Neural cell (in vitro differentiated cells): Measurements from ENCODE around the gene BRI3BP. TPM values are rescaled to one million over a fixed set of nuclear protein-coding genes. Genes with fewer than 3 reads are reported as not detected.

ENCODE experiments used
- H2AFZ ChIP-seq: fragments of 200-600, 300-800 bp; sonication (generic), shearing (Covaris generic); 2 replicates; pipeline ENCODE4 v1.6.0; 2014; ENCODE audit warnings: low read depth, mild to moderate bottlenecking, antibody characterized with exemption, low read length, moderate library complexity
- H3F3A ChIP-seq: fragments of 200-600 bp; shearing (Covaris generic); 2 replicates; pipeline ENCODE4 v1.6.1; 2016; ENCODE audit warnings: mild to moderate bottlenecking, moderate library complexity, mixed read lengths, antibody characterized with exemption, low read length; ENCODE audit not compliant: insufficient read depth, poor library complexity, severe bottlenecking
- H3K27ac ChIP-seq: fragments of 200-600, 300-800 bp; sonication (generic), shearing (Covaris generic); 2 replicates; pipeline ENCODE4 v1.5.1; 2014; ENCODE audit warnings: mild to moderate bottlenecking, low read length, moderate library complexity
- H3K27me3 ChIP-seq: fragments of 300-800, 200-600 bp; sonication (generic), shearing (Covaris generic); 2 replicates; pipeline ENCODE4 v1.6.0; 2014; ENCODE audit warnings: mild to moderate bottlenecking, low read depth, low read length, moderate library complexity; ENCODE audit not compliant: insufficient read depth
- H3K36me3 ChIP-seq: fragments of 300-800, 200-600 bp; sonication (generic), shearing (Covaris generic); 2 replicates; pipeline ENCODE4 v1.5.1; 2014; ENCODE audit warnings: mild to moderate bottlenecking, antibody characterized with exemption, low read length, moderate library complexity; ENCODE audit not compliant: insufficient read depth
- H3K4me2 ChIP-seq: fragments of 300-800, 200-600 bp; sonication (generic), shearing (Covaris generic); 2 replicates; pipeline ENCODE4 v1.6.0; 2014; ENCODE audit warnings: mild to moderate bottlenecking, low read length
- H3K4me3 ChIP-seq: fragments of 300-800, 200-600 bp; sonication (generic), shearing (Covaris generic); 2 replicates; pipeline ENCODE4 v1.5.1; 2014; ENCODE audit warnings: mild to moderate bottlenecking, low read length, moderate library complexity
- H3K79me2 ChIP-seq: fragments of 200-600 bp; shearing (Covaris generic); replicated peaks from 2 replicates; pipeline ENCODE4 v1.6.0; 2014; ENCODE audit warnings: mild to moderate bottlenecking, low read length, moderate library complexity; ENCODE audit not compliant: insufficient read depth
- H3K9ac ChIP-seq: fragments of 300-800, 200-600 bp; sonication (generic), shearing (Covaris generic); 2 replicates; pipeline ENCODE4 v1.6.1; 2016; ENCODE audit warnings: mild to moderate bottlenecking, low read length, mixed read lengths
- H3K9me2 ChIP-seq: fragments of 200-600 bp; shearing (Covaris generic); 2 replicates; pipeline ENCODE4 v1.6.1; 2016; ENCODE audit warnings: mild to moderate bottlenecking, low read length, mixed read lengths; ENCODE audit not compliant: insufficient read depth
- H3K9me3 ChIP-seq: fragments of 200-600, 300-800 bp; sonication (generic), shearing (Covaris generic); 2 replicates; pipeline ENCODE4 v1.6.1; 2016; ENCODE audit warnings: mild to moderate bottlenecking, mixed run types, low read length, moderate library complexity, mixed read lengths
- H4K20me1 ChIP-seq: fragments of 200-600 bp; shearing (Covaris generic); 2 replicates; pipeline ENCODE4 v1.6.1; 2016; ENCODE audit warnings: mild to moderate bottlenecking, mixed run types; ENCODE audit not compliant: insufficient read depth
- EP300 ChIP-seq: fragments of 450-650 bp; conservative IDR thresholded peaks from 2 replicates; pipeline ENCODE4 v1.6.1; 2014; ENCODE audit warnings: antibody characterized with exemption, mild to moderate bottlenecking, moderate library complexity; ENCODE audit not compliant: poor library complexity, severe bottlenecking
- EZH2 ChIP-seq: fragments of 200-600, 300-800 bp; shearing (Covaris generic), sonication (generic); IDR thresholded peaks from 2 replicates; pipeline ENCODE4 v1.6.1; 2014; ENCODE audit warnings: antibody characterized with exemption, low read length, borderline replicate concordance, mild to moderate bottlenecking; ENCODE audit not compliant: insufficient read depth, poor library complexity, severe bottlenecking
- RAD21 ChIP-seq: fragments of 450-650 bp; conservative IDR thresholded peaks from 2 replicates; pipeline ENCODE4 v1.6.1; 2014; ENCODE audit warnings: antibody characterized with exemption, mild to moderate bottlenecking, moderate library complexity
- SMC3 ChIP-seq: fragments of 450-650 bp; conservative IDR thresholded peaks from 2 replicates; pipeline ENCODE4 v1.6.1; 2014; ENCODE audit warnings: antibody characterized with exemption, mild to moderate bottlenecking, moderate library complexity; ENCODE audit not compliant: poor library complexity
- TAF1 ChIP-seq: IDR thresholded peaks from 2 replicates; pipeline ENCODE4 v1.6.1; 2012; ENCODE audit warnings: low read depth
- polyA plus RNA-seq: library from polyadenylated mRNA; depleted of rRNA; stranded (reverse); fragments of >200 nt; gene quantifications from 2 replicates; pipeline ENCODE4 v1.2.3, GENCODE V29; 2014
- TF ChIP-seq, protein P1 (sequence below): fragments of 450-650 bp; IDR thresholded peaks from 2 replicates; pipeline ENCODE4 v1.5.1; 2014; ENCODE audit warnings: antibody characterized with exemption, mild to moderate bottlenecking, moderate library complexity; ENCODE audit not compliant: poor library complexity, severe bottlenecking
- TF ChIP-seq, protein P2 (sequence below): IDR thresholded peaks from 2 replicates; pipeline ENCODE4 v1.6.1; 2012; ENCODE audit warnings: borderline replicate concordance

The BRI3BP gene
- polyA plus RNA-seq, 1 donor from 2014 or later = 11.0 TPM

DNA sequence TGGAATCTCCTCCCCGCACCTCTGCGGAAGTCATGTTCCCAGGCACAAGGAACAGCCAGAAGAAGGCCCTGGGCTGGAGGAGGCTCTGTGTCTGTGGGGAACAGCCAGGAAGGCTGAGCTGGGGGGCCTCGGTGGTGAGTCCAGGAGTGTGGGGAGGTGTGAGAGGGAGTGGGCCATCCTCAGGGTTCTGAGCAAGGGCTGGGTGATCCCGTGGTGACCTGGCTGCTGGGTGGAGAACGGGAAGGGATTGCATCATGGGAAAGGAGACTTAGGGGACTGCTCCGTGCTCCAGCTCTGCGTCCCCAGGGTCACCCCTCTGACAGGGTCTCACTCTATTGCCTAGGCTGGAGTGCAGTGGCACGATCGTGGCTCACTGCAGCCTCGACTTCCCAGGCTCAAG, 85.6 kb downstream of the BRI3BP start:
- Histone ChIP-seq H3F3A (no peaks in the 10 kb centered on the region), H3K9me3 (no peaks in the 10 kb centered on the region), H4K20me1 (no peaks in the 10 kb centered on the region), H3K4me3 (no peak overlapping the region), H3K27ac (no peak overlapping the region), H2AFZ (no peak overlapping the region), H3K79me2 (no peaks in the 10 kb centered on the region), H3K36me3 (no peaks in the 10 kb centered on the region), H3K9ac (no peak overlapping the region), H3K27me3 (no peaks in the 10 kb centered on the region), H3K4me2 (no peak overlapping the region), H3K9me2 (no peaks in the 10 kb centered on the region)
- TF ChIP-seq, protein P1, sequence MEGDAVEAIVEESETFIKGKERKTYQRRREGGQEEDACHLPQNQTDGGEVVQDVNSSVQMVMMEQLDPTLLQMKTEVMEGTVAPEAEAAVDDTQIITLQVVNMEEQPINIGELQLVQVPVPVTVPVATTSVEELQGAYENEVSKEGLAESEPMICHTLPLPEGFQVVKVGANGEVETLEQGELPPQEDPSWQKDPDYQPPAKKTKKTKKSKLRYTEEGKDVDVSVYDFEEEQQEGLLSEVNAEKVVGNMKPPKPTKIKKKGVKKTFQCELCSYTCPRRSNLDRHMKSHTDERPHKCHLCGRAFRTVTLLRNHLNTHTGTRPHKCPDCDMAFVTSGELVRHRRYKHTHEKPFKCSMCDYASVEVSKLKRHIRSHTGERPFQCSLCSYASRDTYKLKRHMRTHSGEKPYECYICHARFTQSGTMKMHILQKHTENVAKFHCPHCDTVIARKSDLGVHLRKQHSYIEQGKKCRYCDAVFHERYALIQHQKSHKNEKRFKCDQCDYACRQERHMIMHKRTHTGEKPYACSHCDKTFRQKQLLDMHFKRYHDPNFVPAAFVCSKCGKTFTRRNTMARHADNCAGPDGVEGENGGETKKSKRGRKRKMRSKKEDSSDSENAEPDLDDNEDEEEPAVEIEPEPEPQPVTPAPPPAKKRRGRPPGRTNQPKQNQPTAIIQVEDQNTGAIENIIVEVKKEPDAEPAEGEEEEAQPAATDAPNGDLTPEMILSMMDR = no peak
- TF ChIP-seq EZH2 (no peak), RAD21 (no peak), TAF1 (no peak), EP300 (no peak)
- TF ChIP-seq, protein P2, sequence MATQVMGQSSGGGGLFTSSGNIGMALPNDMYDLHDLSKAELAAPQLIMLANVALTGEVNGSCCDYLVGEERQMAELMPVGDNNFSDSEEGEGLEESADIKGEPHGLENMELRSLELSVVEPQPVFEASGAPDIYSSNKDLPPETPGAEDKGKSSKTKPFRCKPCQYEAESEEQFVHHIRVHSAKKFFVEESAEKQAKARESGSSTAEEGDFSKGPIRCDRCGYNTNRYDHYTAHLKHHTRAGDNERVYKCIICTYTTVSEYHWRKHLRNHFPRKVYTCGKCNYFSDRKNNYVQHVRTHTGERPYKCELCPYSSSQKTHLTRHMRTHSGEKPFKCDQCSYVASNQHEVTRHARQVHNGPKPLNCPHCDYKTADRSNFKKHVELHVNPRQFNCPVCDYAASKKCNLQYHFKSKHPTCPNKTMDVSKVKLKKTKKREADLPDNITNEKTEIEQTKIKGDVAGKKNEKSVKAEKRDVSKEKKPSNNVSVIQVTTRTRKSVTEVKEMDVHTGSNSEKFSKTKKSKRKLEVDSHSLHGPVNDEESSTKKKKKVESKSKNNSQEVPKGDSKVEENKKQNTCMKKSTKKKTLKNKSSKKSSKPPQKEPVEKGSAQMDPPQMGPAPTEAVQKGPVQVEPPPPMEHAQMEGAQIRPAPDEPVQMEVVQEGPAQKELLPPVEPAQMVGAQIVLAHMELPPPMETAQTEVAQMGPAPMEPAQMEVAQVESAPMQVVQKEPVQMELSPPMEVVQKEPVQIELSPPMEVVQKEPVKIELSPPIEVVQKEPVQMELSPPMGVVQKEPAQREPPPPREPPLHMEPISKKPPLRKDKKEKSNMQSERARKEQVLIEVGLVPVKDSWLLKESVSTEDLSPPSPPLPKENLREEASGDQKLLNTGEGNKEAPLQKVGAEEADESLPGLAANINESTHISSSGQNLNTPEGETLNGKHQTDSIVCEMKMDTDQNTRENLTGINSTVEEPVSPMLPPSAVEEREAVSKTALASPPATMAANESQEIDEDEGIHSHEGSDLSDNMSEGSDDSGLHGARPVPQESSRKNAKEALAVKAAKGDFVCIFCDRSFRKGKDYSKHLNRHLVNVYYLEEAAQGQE = no peak

DNA sequence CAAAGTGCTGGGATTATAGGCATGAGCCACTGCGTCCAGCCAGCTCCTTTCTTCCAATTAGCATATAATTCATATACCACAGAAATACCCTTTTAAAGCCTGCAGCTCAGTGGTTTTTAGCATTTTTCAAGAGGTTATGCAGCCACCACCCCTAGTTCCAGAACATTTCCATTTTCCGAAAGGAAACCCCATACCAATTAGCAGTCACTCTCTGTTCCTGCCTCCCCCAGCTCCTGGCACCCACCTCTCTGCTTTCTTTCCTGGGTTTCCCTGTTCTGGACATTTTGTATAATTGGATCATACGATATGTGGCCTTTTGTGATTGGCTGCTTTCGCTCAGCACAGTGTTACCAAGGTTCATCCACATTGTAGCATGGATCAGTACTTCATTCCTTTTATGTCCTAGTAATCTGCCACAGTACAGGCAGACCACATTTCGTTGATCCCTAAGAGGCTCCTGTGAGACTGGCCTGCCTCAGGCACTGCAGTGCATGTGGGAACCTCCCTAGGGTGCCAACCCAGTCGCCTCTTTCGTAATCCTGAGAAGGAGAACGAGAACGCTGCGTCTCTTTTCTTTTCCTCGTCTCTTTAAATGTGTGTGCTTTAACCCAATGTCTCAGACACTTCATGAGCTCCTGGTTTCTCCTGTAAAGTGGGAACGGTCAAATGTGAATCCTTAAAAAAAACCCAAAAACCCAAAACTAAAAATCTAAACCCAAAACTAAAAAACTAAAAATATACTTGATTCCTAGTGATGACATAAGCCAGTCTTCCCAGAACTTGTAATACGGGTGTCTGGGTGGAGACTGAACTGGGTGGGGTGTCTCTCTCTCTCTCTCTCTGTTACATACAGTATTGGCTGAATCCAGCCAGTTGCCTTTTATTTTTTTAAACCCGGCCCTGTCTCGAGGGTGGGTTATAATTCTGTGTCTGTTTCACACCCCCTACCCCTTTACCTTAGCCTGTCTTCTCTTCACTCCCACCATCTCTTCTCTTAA, 86.5 kb downstream of the BRI3BP start:
- H3K9me3 ChIP-seq = no peaks in the 10 kb centered on the region
- H3K4me3 ChIP-seq = no peak overlapping the region
- no peaks in the 10 kb centered on the region for H3K27me3 ChIP-seq
- TF ChIP-seq TAF1 = no peak
- no peak for TF ChIP-seq SMC3
- TF ChIP-seq, protein P1 = no peak
- no peak for TF ChIP-seq EZH2
- TF ChIP-seq, protein P2 = no peak
- no peak for TF ChIP-seq RAD21
- no peak overlapping the region for H3K9ac ChIP-seq
- no peaks in the 10 kb centered on the region for H4K20me1 ChIP-seq
- no peak overlapping the region for H2AFZ ChIP-seq
- H3K36me3 ChIP-seq = peaks cover 2% of the 10 kb centered on the region
- H3K27ac ChIP-seq = no peak overlapping the region
- H3K4me2 ChIP-seq = no peak overlapping the region
- no peaks in the 10 kb centered on the region for H3K79me2 ChIP-seq
- no peaks in the 10 kb centered on the region for H3F3A ChIP-seq
- no peaks in the 10 kb centered on the region for H3K9me2 ChIP-seq
